Adipose tissue (tissue), 3 donors: ENCODE measurements around the gene PGAM2. TPM values are rescaled to one million over a fixed set of nuclear protein-coding genes. Genes with fewer than 3 reads are reported as not detected.

ENCODE experiments used
- H3K27ac ChIP-seq: one replicate; pipeline ENCODE4 v1.5.1; 2013; ENCODE audit warnings: low read depth, low read length
- WGBS, 3 donors: extraction: QIAGEN DNeasy Blood & Tissue Kit; methylation state at CpG; one replicate each; pipeline ENCODE4 v1.1.7; 2013; 5-methylcytosine and 5-hydroxymethylcytosine counted together
- polyA plus RNA-seq, 3 donors: library from polyadenylated mRNA; stranded (reverse); fragments of 200-250 nt; gene quantifications; one replicate each; pipeline ENCODE4 v1.2.3, GENCODE V29; 2013
- donor health status: healthy with polysubstance abuse.
- donor health status: Bipolar disorder and iron deficiency.
- donor health status: healthy.

The PGAM2 gene
- polyA plus RNA-seq, 3 donors, result 1.3 to 5.4 (median 2.1) TPM

- no peak overlapping the region for H3K27ac ChIP-seq
- 50 to 59% (median 53%) methylated on average over 2 of the region's 2 CpGs for WGBS, 3 donors
Measured at GRCh38 chr7:44094365-44094764, 29.0 kb upstream of the PGAM2 start.

- 75 to 80% (median 80%) methylated on average over 6 of the region's 6 CpGs for WGBS, 3 donors
Measured at GRCh38 chr7:44093102-44093641, 27.8 kb upstream of the PGAM2 start.

GRCh38 chr7:44087911-44088838, 22.8 kb upstream of the PGAM2 start:
- H3K27ac ChIP-seq, result no peak overlapping the region
- WGBS, 3 donors, result 41 to 59% (median 45%) methylated on average over 20 of the region's 20 CpGs

More at GRCh38 chr7:44093102-44093641, 27.8 kb upstream of the PGAM2 start:
- H3K27ac ChIP-seq, result no peak overlapping the region

- 97 to 99% (median 97%) methylated on average over 3 of the region's 3 CpGs for WGBS, 3 donors
Measured at GRCh38 chr7:44086627-44087026, 21.3 kb upstream of the PGAM2 start.

GRCh38 chr7:44085546-44085945, 20.2 kb upstream of the PGAM2 start:
- 86 to 91% (median 91%) methylated on average over 3 of the region's 3 CpGs for WGBS, 3 donors
- H3K27ac ChIP-seq, result no peak overlapping the region

More at GRCh38 chr7:44086627-44087026, 21.3 kb upstream of the PGAM2 start:
- H3K27ac ChIP-seq, result no peak overlapping the region

- 70 to 89% (median 76%) methylated on average over 4 of the region's 4 CpGs for WGBS, 3 donors
Measured at GRCh38 chr7:44084701-44085100, 19.3 kb upstream of the PGAM2 start.

GRCh38 chr7:44083796-44084195, 18.4 kb upstream of the PGAM2 start:
- 92 to 97% (median 94%) methylated on average over 3 of the region's 3 CpGs for WGBS, 3 donors
- H3K27ac ChIP-seq, result no peak overlapping the region

More at GRCh38 chr7:44084701-44085100, 19.3 kb upstream of the PGAM2 start:
- H3K27ac ChIP-seq, result no peak overlapping the region

- H3K27ac ChIP-seq, result no peak overlapping the region
- 0 to 1% (median 0%) methylated on average over 40 to 54 of the region's 54 CpGs for WGBS, 3 donors
Measured at GRCh38 chr7:44082541-44083207, 17.3 kb upstream of the PGAM2 start.

- H3K27ac ChIP-seq, result no peak overlapping the region
- 43 to 64% (median 50%) methylated on average over 9 of the region's 9 CpGs for WGBS, 3 donors
Measured at GRCh38 chr7:44081266-44081748, 15.9 kb upstream of the PGAM2 start.

- no peak overlapping the region for H3K27ac ChIP-seq
- WGBS, 3 donors, result 74 to 87% (median 83%) methylated on average over 10 to 11 of the region's 11 CpGs
Measured at GRCh38 chr7:44080686-44081265, 15.4 kb upstream of the PGAM2 start.

- H3K27ac ChIP-seq, result no peak overlapping the region
- 86 to 96% (median 93%) methylated on average over 5 of the region's 5 CpGs for WGBS, 3 donors
Measured at GRCh38 chr7:44080118-44080517, 14.8 kb upstream of the PGAM2 start.

- H3K27ac ChIP-seq, result no peak overlapping the region
- WGBS, 3 donors, result 83 to 92% (median 87%) methylated on average over 11 of the region's 11 CpGs
Measured at GRCh38 chr7:44079331-44080021, 14.1 kb upstream of the PGAM2 start.

- H3K27ac ChIP-seq, result no peak overlapping the region
- 87 to 91% (median 88%) methylated on average over 8 of the region's 8 CpGs for WGBS, 3 donors
Measured at GRCh38 chr7:44078521-44078920, 13.2 kb upstream of the PGAM2 start.

GRCh38 chr7:44077681-44078091, 12.3 kb upstream of the PGAM2 start:
- WGBS, 3 donors, result 71 to 89% (median 71%) methylated on average over 5 of the region's 5 CpGs
- H3K27ac ChIP-seq, result no peak overlapping the region

- H3K27ac ChIP-seq, result no peak overlapping the region
- 78 to 91% (median 87%) methylated on average over 9 of the region's 9 CpGs for WGBS, 3 donors
Measured at GRCh38 chr7:44077061-44077460, 11.7 kb upstream of the PGAM2 start.

- no peak overlapping the region for H3K27ac ChIP-seq
- WGBS, 3 donors, result 95 to 96% (median 95%) methylated on average over 20 of the region's 20 CpGs
Measured at GRCh38 chr7:44076101-44076895, 10.9 kb upstream of the PGAM2 start.

GRCh38 chr7:44075296-44076075, 10.1 kb upstream of the PGAM2 start:
- WGBS, 3 donors, result 91 to 97% (median 92%) methylated on average over 17 of the region's 17 CpGs
- H3K27ac ChIP-seq, result no peak overlapping the region
